Measurements from ENCODE around the gene TMEM255B.

DNA sequence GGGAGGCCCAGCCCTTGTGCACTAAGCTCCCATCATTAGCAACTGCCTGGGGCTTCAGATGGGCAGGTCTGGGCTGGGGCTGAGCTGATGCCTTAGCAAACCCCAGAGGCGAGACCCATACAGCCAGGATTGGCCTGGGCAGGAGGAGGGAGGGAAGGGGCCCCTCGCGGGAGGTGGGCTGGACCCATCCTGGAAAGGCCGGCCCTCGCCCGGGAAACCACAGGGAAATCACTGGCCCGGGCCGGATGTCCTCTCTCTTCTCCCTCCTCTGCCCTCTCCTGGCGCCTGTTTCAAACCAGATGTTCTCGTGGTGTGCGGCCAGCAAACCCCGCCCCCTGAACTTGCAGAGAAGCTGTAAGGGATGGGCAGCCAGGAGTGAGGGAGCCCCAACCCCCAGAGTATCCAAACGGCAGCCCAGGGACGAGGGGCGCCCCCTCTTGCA lies 43.1 kb downstream of the TMEM255B start:
- TF ChIP-seq EZH2phosphoT487 (conservative IDR thresholded peaks at IDR 0.05; ENCODE audit: low read length) (no peak), CTCF (IDR thresholded peaks at IDR 0.05; ENCODE audit: insufficient read depth, low read length, poor library complexity, severe bottlenecking) (no peak)

All from SU-DHL-6 (cell line).